Measurements from ENCODE around the gene CAMTA1. TPM values are rescaled to one million over a fixed set of nuclear protein-coding genes. Genes with fewer than 3 reads are reported as not detected.

Gene CAMTA1
- total RNA-seq, result 185 TPM

GRCh38 chr1:6785318-6785727 lies at the start of gene CAMTA1:
Gene CAMTA1, plus strand, starts transcription at chr1:6785454. Its CDS starts 77 bp downstream, at chr1:6785531.

GRCh38 chr1:7770997-7771822 lies 986.0 kb downstream of the CAMTA1 start, which contains the start of gene VAMP3:
Gene VAMP3, plus strand, starts transcription at chr1:7771296. Its CDS starts 88 bp downstream, at chr1:7771384.

GRCh38 chr1:7783826-7784491 lies 998.7 kb downstream of the CAMTA1 start, which contains the start of gene PER3:
Gene PER3, plus strand, starts transcription at chr1:7784291. Its CDS starts 587 bp downstream, at chr1:7784878.

Small RNA genes within 50 kb of the gene (small RNA-seq; reads per million reads assigned to genes)
- gene AL359881.1 (not detected), gene AL590128.1 (not detected), gene RNU1-8P (not detected)

Other genes starting within 250 kb of the CAMTA1 start
- gene NOL9, start 230.9 kb upstream of the CAMTA1 start, total RNA-seq, result 33.7 TPM
- not detected for gene TAS1R1, start 230.1 kb upstream of the CAMTA1 start, total RNA-seq
- gene ZBTB48, start 205.5 kb upstream of the CAMTA1 start, total RNA-seq, result 15.5 TPM
- 9.9 TPM for gene KLHL21, start 182.6 kb upstream of the CAMTA1 start, total RNA-seq
- 15.0 TPM for gene PHF13, start 171.7 kb upstream of the CAMTA1 start, total RNA-seq
- gene THAP3, start 160.6 kb upstream of the CAMTA1 start, total RNA-seq, result 20.1 TPM
- gene DNAJC11, start 83.6 kb upstream of the CAMTA1 start, total RNA-seq, result 35.8 TPM

All from diencephalon (tissue), 1 donor.